GM12873 (cell line): ENCODE measurements around the gene AGBL1.
A peak's percentile ranks its signal among the peaks of the same experiment; 100 is the strongest.

Source experiments
- TF ChIP-seq, protein P1 (sequence below): IDR thresholded peaks from 2 replicates; pipeline ENCODE4 v1.5.1; 2012; ENCODE audit warnings: low read depth, mild to moderate bottlenecking, moderate library complexity, low read length, control low read depth; ENCODE audit not compliant: insufficient read depth; ENCODE audit errors: missing control alignments

Gene AGBL1

DNA sequence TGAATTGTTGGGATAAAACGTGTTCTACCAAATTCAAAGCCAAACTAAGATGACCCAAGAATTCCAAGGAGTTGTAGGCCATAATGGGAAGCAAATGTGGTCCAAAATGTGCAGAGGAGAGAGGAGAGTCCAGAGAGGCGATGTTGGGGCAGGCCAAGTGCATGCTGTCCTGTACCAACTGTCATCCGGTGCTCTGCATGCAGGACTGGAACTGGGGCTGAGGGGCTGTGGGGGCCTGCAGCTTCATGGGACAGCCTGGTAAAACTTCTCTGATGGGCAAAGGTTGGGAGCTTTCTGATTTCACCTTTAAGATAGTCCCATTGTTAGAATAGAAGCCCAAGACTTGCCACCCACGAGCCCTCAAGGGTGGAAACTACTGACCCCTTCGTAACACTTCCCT lies 831.4 kb downstream of the AGBL1 start:
- TF ChIP-seq, protein P1, sequence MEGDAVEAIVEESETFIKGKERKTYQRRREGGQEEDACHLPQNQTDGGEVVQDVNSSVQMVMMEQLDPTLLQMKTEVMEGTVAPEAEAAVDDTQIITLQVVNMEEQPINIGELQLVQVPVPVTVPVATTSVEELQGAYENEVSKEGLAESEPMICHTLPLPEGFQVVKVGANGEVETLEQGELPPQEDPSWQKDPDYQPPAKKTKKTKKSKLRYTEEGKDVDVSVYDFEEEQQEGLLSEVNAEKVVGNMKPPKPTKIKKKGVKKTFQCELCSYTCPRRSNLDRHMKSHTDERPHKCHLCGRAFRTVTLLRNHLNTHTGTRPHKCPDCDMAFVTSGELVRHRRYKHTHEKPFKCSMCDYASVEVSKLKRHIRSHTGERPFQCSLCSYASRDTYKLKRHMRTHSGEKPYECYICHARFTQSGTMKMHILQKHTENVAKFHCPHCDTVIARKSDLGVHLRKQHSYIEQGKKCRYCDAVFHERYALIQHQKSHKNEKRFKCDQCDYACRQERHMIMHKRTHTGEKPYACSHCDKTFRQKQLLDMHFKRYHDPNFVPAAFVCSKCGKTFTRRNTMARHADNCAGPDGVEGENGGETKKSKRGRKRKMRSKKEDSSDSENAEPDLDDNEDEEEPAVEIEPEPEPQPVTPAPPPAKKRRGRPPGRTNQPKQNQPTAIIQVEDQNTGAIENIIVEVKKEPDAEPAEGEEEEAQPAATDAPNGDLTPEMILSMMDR, result no peak

DNA sequence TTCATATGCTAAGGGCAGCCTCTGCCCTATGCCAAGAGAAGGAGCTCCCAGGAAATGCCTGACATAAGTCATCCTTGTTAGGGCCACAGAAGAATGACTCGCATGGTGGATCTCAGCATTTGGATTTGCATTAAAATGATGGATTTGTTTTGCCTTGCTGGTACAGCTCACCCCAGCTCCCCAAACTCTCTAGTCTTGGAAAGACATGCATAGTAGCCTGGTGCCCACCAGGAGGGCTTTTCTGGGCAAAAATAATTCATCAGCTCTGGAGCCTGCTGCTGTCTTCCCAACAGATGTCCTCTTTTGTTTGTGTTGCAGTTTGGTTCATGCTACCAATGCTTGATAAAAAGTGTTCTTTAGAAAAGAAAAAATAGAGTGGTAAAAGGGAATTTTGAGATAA lies 833.0 kb downstream of the AGBL1 start:
- TF ChIP-seq, protein P1, result no peak

DNA sequence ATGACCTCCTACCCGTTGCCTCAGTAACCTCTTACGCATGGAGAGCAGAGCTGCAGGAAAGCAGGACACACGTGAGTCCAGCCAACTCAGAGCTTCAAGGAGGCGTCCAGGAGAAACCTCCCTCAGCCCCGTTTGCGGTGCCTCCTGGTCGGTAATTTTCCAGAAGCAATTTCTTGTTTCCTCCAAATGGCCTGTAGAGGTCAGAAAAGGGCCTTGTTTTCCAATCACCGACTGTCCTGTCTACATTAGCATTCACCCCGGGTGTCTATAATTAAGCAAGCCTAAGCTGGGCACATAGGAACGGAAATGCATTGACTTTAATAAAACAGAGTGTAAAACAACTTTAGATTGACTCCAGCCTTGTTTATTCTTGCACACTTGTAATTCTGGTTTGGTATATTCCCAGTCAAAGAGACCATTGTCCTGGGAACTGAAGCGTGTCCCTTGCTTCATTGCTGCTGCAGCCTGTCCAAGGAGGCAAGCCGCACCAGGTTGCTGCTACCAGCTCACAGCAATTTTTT lies 836.2 kb downstream of the AGBL1 start:
- TF ChIP-seq, protein P1, result peak; percentile 38

- TF ChIP-seq, protein P1, result no peak
These were observed 837.1 kb downstream of the AGBL1 start for GRCh38 chr15:86916671-86917360.

GRCh38 chr15:86917361-86917671 lies 837.6 kb downstream of the AGBL1 start:
- TF ChIP-seq, protein P1, result no peak

DNA sequence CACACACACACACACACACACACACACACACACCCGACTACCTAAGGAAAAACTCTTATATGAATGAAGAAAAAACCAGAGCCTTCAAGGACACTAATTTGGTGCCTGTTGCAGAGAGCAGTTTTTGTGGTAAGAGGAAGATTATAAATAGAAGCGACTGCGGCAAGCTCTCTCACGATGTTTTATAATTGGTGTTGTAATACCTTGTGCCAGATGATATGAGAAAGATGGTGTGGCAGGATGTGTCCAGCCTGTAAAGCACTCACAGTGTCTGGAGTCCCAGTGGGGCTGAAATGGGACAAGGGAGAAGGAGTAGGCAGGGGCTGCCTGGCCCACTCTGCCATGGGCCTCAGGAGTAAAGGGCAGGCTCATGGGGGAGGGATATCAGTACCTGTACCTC lies 839.9 kb downstream of the AGBL1 start:
- TF ChIP-seq, protein P1, result no peak

DNA sequence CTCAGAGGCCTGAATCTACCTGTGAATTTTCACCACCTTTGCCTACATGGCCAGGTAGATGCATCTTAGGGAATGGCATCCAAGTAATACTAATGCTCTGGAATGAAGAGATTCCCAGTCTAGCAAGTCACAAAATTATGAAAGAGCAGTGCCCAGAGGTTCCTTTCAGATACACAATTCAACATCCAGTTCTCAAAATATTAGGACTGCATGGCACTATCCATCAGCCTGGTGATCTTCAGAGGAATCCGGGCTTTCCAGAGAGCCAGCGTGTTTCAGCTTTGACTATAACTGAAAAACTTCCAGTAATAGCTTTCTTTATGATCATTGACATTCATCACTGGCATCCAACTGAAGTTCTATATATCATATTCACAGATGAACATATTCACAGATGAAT lies 849.8 kb downstream of the AGBL1 start:
- TF ChIP-seq, protein P1, result no peak
